ENCODE results near the gene FHIT.

FHIT gene

DNA sequence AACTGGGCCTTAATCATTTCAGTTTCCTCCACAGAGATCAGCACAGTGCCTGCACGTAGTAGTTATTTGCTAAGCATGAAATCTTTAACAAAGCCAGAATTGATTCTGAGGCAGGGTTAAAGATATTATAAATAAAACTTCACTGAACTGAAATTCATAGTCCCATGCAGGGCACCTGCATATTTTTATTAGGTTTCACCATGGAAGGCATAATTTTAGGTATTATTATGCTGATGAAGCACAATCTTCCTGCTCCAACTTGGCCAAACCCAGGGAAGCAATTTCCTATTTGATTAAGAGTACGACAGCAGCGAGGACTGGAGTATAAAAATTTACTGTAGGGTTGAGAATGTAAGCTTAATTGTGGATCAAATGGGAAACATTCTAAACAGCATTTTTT, 1131.0 kb downstream of the FHIT start:
- H3K27ac ChIP-seq (ENCODE audit: low read length): no peak overlapping the region
- H3K27me3 ChIP-seq (ENCODE audit: low read depth, low read length): no peaks in the 10 kb centered on the region
- H3K9me3 ChIP-seq (ENCODE audit: control insufficient read depth in 1 of 2, low read length in 2 of 2): no peaks in the 10 kb centered on the region
- H3K4me3 ChIP-seq (ENCODE audit: low read depth in 1 of 2, low read length in 2 of 2): no peak overlapping the region
- no peaks in the 10 kb centered on the region for H3K4me1 ChIP-seq (ENCODE audit: control insufficient read depth in 1 of 2, insufficient read depth in 2 of 2, low read length in 2 of 2)
- H3K36me3 ChIP-seq (ENCODE audit: control insufficient read depth in 1 of 2, insufficient read depth in 2 of 2, low read length in 2 of 2): no peaks in the 10 kb centered on the region

DNA sequence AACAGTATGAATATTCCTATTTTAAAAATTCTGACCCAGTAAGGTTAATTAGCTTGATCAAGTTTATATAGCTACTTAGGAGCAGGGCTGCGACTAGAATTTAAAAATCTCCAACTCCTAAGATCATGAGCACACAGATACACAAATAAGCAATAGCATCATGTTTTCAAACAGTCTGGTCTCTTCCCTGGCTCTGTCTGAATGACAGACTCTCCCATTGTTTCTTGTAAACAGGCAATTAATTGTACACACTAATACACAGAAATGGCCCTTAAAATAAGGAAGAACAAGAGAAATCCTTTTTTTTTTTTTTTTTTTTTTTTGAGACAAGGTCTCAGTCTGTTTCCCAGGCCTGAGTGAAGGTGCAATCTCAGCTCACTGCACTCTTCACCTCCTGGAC, 1137.1 kb downstream of the FHIT start:
- H3K4me1 ChIP-seq (ENCODE audit: control insufficient read depth in 1 of 2, insufficient read depth in 2 of 2, low read length in 2 of 2): no peaks in the 10 kb centered on the region
- H3K36me3 ChIP-seq (ENCODE audit: control insufficient read depth in 1 of 2, insufficient read depth in 2 of 2, low read length in 2 of 2): no peaks in the 10 kb centered on the region
- no peak overlapping the region for H3K4me3 ChIP-seq (ENCODE audit: low read depth in 1 of 2, low read length in 2 of 2)
- no peaks in the 10 kb centered on the region for H3K27me3 ChIP-seq (ENCODE audit: low read depth, low read length)
- no peak overlapping the region for H3K27ac ChIP-seq (ENCODE audit: low read length)
- no peaks in the 10 kb centered on the region for H3K9me3 ChIP-seq (ENCODE audit: control insufficient read depth in 1 of 2, low read length in 2 of 2)

DNA sequence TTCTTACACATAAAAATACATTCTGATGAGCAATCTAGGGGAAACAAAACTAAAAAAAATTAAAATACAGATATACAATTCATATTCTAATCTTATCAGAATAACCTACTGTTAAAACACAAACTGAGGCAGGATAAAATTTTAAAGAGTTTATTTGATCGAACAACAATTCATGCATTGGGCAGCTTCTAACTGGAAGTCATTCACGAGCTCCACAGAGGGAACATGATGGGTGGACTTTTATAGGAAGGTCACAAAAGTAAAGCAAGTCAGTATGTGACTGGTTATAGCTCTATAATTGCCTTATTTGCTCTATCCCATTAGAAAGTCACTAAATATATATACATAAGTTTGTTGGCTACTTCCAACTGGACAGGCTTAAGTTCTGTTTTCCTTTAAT, 1144.0 kb downstream of the FHIT start:
- H3K27me3 ChIP-seq (ENCODE audit: low read depth, low read length): no peaks in the 10 kb centered on the region
- no peak overlapping the region for H3K4me3 ChIP-seq (ENCODE audit: low read depth in 1 of 2, low read length in 2 of 2)
- H3K4me1 ChIP-seq (ENCODE audit: control insufficient read depth in 1 of 2, insufficient read depth in 2 of 2, low read length in 2 of 2): no peaks in the 10 kb centered on the region
- H3K9me3 ChIP-seq (ENCODE audit: control insufficient read depth in 1 of 2, low read length in 2 of 2): no peaks in the 10 kb centered on the region
- no peak overlapping the region for H3K27ac ChIP-seq (ENCODE audit: low read length)
- no peaks in the 10 kb centered on the region for H3K36me3 ChIP-seq (ENCODE audit: control insufficient read depth in 1 of 2, insufficient read depth in 2 of 2, low read length in 2 of 2)

DNA sequence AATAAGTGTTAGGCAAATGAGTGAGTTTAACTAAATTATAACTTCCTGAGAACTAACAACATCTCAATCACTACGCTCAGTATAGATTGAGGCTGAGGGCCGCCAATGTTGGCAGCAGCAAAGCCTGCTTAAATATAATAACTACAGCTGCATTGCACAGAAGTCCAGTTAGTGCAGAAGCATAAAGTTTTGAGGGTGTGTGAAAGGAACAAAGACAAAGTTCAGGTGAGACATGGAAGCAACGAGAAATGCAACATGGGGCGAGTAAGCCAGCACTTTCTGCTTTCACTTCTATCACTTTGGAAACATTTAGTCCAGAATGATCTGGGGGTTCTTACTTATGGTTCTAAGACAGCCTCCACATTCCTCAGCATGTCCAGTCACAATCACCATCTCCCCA, 1149.1 kb downstream of the FHIT start:
- no peaks in the 10 kb centered on the region for H3K36me3 ChIP-seq (ENCODE audit: control insufficient read depth in 1 of 2, insufficient read depth in 2 of 2, low read length in 2 of 2)

DNA sequence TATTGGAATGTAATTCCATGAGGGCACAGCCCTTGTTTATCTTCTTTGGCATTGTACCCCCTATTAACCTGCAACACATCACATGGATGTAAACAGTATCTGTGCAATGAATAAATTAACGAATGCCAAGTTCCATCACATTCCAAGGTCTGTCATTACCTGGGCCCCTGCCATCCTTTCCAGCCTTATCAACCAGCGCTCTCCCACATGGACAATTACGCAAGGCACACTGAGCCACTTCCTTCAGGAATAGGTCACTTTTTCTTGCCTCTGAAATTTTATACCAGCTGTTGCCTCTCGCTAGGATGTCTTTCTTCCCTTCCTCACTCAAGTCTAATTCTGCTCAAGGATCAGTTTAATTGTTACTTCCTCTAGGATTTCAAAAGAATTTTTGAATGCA, 1149.6 kb downstream of the FHIT start:
- no peaks in the 10 kb centered on the region for H3K36me3 ChIP-seq (ENCODE audit: control insufficient read depth in 1 of 2, insufficient read depth in 2 of 2, low read length in 2 of 2)
- H3K27me3 ChIP-seq (ENCODE audit: low read depth, low read length): no peaks in the 10 kb centered on the region
- H3K27ac ChIP-seq (ENCODE audit: low read length): no peak overlapping the region
- no peaks in the 10 kb centered on the region for H3K4me1 ChIP-seq (ENCODE audit: control insufficient read depth in 1 of 2, insufficient read depth in 2 of 2, low read length in 2 of 2)
- H3K9me3 ChIP-seq (ENCODE audit: control insufficient read depth in 1 of 2, low read length in 2 of 2): no peaks in the 10 kb centered on the region
- no peak overlapping the region for H3K4me3 ChIP-seq (ENCODE audit: low read depth in 1 of 2, low read length in 2 of 2)

More for the DNA sequence above, 1149.1 kb downstream of the FHIT start:
- H3K9me3 ChIP-seq (ENCODE audit: control insufficient read depth in 1 of 2, low read length in 2 of 2): no peaks in the 10 kb centered on the region
- H3K27ac ChIP-seq (ENCODE audit: low read length): no peak overlapping the region
- no peaks in the 10 kb centered on the region for H3K27me3 ChIP-seq (ENCODE audit: low read depth, low read length)
- no peaks in the 10 kb centered on the region for H3K4me1 ChIP-seq (ENCODE audit: control insufficient read depth in 1 of 2, insufficient read depth in 2 of 2, low read length in 2 of 2)
- no peak overlapping the region for H3K4me3 ChIP-seq (ENCODE audit: low read depth in 1 of 2, low read length in 2 of 2)

DNA sequence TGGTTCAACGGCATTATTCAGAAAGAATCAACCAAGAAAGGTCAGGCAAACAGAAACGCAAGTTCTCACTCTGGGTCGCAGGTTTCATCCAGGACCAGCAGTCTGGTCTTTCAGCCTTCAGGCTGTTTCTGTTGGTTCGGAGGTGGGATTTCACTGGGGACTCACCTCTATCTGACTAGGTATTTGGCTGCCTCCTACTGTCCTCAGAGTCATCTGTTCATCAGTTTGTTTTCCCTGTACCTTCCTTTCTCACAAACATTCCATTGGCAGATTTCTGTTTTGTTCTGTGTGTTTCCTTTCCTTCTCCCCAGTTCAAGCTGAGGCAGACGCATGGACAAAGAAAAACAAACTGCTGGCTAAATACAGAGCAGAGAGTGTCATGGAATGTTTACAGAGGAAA, 1154.8 kb downstream of the FHIT start:
- no peak overlapping the region for H3K4me3 ChIP-seq (ENCODE audit: low read depth in 1 of 2, low read length in 2 of 2)
- H3K27me3 ChIP-seq (ENCODE audit: low read depth, low read length): no peaks in the 10 kb centered on the region
- H3K27ac ChIP-seq (ENCODE audit: low read length): no peak overlapping the region
- peaks cover 0 to 7% of the 10 kb centered on the region in 2 donors for H3K9me3 ChIP-seq (ENCODE audit: control insufficient read depth in 1 of 2, low read length in 2 of 2)
- H3K36me3 ChIP-seq (ENCODE audit: control insufficient read depth in 1 of 2, insufficient read depth in 2 of 2, low read length in 2 of 2): no peaks in the 10 kb centered on the region
- no peaks in the 10 kb centered on the region for H3K4me1 ChIP-seq (ENCODE audit: control insufficient read depth in 1 of 2, insufficient read depth in 2 of 2, low read length in 2 of 2)

DNA sequence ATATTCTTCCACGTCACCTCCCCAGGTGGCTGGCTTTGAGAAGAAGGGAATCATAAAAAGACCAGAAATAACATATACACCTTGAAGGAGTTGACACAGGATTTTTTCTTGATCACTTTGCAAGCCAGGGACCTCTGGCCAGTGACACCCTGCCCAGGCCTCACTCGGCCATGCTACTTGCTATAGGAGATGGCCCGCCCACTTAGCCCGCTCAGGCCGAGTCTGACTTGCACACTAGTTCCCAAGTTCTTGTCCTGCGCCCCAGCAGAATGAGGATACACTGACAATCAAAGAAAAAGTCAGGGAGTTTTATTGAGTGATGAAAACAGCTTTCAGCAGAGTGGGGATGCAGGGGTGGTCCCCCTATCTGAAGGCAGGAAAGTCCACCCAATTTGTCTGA, 1155.3 kb downstream of the FHIT start:
- no peaks in the 10 kb centered on the region for H3K36me3 ChIP-seq (ENCODE audit: control insufficient read depth in 1 of 2, insufficient read depth in 2 of 2, low read length in 2 of 2)
- H3K4me1 ChIP-seq (ENCODE audit: control insufficient read depth in 1 of 2, insufficient read depth in 2 of 2, low read length in 2 of 2): no peaks in the 10 kb centered on the region
- no peaks in the 10 kb centered on the region for H3K27me3 ChIP-seq (ENCODE audit: low read depth, low read length)
- H3K4me3 ChIP-seq (ENCODE audit: low read depth in 1 of 2, low read length in 2 of 2): no peak overlapping the region
- peaks cover 0 to 7% of the 10 kb centered on the region in 2 donors for H3K9me3 ChIP-seq (ENCODE audit: control insufficient read depth in 1 of 2, low read length in 2 of 2)
- no peak overlapping the region for H3K27ac ChIP-seq (ENCODE audit: low read length)

DNA sequence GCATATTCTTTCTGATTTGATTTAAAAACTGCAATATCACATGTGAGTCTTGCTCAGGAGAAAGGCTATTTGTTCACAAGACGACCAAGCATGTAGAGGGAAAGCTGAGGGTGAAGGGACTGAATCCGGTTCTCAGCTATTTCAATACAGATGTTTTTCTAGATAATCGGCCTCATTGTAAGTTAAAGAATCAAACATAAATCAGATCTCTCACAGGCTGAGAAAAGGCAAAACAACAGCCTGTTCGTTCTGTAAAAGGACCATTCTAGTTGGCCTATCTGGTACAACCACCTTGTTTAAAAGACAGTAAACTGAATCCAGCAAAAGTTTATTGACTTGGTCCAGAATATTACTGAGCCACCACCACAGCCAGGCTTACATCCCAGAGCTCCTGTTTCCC, 1155.7 kb downstream of the FHIT start:
- no peak overlapping the region for H3K27ac ChIP-seq (ENCODE audit: low read length)
- no peaks in the 10 kb centered on the region for H3K4me1 ChIP-seq (ENCODE audit: control insufficient read depth in 1 of 2, insufficient read depth in 2 of 2, low read length in 2 of 2)
- H3K27me3 ChIP-seq (ENCODE audit: low read depth, low read length): no peaks in the 10 kb centered on the region
- H3K36me3 ChIP-seq (ENCODE audit: control insufficient read depth in 1 of 2, insufficient read depth in 2 of 2, low read length in 2 of 2): no peaks in the 10 kb centered on the region
- H3K4me3 ChIP-seq (ENCODE audit: low read depth in 1 of 2, low read length in 2 of 2): no peak overlapping the region
- H3K9me3 ChIP-seq (ENCODE audit: control insufficient read depth in 1 of 2, low read length in 2 of 2): peaks cover 0 to 7% of the 10 kb centered on the region in 2 donors

DNA sequence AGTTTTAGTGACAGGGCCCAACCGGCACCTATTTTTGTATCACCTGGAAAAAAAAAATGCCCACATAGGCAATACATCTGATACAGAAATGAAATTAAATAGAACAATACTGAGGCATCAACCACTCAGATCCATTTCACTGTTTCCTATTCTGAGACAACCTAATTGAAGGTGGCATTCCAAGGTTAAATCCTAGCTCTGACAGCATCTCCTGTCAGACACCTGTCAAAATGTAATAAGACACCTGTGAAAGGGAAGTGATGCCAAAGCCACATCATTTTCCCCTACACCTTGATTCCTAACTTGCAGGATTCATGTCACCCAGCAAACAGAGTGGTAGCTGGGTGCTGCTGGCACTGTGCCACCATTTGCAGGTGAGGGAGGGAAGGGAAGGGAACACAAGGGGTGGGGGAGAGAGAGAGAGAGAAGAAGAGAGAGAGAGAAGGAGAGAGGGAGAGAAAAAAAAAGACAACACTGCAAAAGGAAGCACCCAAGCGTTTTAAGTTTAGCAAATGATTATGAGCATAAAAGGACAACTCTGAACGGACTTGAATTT, 1156.8 kb downstream of the FHIT start:
- Histone ChIP-seq H3K4me3 (ENCODE audit: low read depth in 1 of 2, low read length in 2 of 2) (no peak overlapping the region), H3K27me3 (ENCODE audit: low read depth, low read length) (no peaks in the 10 kb centered on the region), H3K36me3 (ENCODE audit: control insufficient read depth in 1 of 2, insufficient read depth in 2 of 2, low read length in 2 of 2) (no peaks in the 10 kb centered on the region), H3K9me3 (ENCODE audit: control insufficient read depth in 1 of 2, low read length in 2 of 2) (peaks cover 0 to 7% of the 10 kb centered on the region in 2 donors), H3K4me1 (ENCODE audit: control insufficient read depth in 1 of 2, insufficient read depth in 2 of 2, low read length in 2 of 2) (no peaks in the 10 kb centered on the region), H3K27ac (ENCODE audit: low read length) (no peak overlapping the region)

DNA sequence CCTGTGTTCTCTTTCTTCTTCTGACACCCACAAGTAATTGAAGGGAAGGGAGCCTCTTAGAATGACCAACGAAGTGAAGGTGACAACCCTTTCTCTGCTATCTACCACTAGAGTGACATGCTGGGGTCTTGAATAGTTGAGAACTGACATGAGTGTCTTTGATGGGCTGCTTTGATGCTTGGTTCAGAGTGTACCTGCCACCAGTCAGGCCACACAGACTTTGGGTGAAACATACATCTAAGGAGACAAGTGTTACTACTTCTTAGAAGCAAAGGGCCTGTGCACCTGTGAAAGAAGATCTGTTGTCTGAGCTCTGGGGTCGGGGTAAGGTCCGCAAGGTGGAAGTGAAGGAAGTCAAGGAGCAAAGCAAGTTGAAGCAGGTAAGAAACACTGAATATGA, 1160.7 kb downstream of the FHIT start:
- H3K4me1 ChIP-seq (ENCODE audit: control insufficient read depth in 1 of 2, insufficient read depth in 2 of 2, low read length in 2 of 2): no peaks in the 10 kb centered on the region
- no peak overlapping the region for H3K27ac ChIP-seq (ENCODE audit: low read length)
- no peak overlapping the region for H3K4me3 ChIP-seq (ENCODE audit: low read depth in 1 of 2, low read length in 2 of 2)
- H3K9me3 ChIP-seq (ENCODE audit: control insufficient read depth in 1 of 2, low read length in 2 of 2): peaks cover 0 to 7% of the 10 kb centered on the region in 2 donors
- H3K36me3 ChIP-seq (ENCODE audit: control insufficient read depth in 1 of 2, insufficient read depth in 2 of 2, low read length in 2 of 2): no peaks in the 10 kb centered on the region
- H3K27me3 ChIP-seq (ENCODE audit: low read depth, low read length): no peaks in the 10 kb centered on the region

DNA sequence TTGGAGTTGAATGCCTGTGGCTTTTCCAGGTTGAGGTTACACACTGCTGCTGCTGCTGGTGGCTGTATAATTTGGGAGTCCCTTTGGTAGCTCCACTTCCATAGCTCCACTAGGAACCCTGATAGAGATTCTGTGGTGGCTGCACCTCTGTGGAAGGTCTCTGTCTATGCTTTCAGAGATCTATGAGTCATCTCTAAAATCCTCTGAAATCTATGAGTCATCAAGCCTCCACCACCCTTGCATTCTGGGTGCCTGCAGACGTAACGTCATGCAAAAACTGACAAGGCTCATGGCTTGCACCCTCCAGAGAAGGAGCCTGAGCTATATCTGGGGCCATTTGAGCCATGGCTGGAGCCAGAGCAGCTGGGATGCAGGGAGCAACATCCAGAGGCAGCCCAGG, 1164.4 kb downstream of the FHIT start:
- Histone ChIP-seq H3K27ac (ENCODE audit: low read length) (no peak overlapping the region), H3K9me3 (ENCODE audit: control insufficient read depth in 1 of 2, low read length in 2 of 2) (no peaks in the 10 kb centered on the region), H3K4me3 (ENCODE audit: low read depth in 1 of 2, low read length in 2 of 2) (no peak overlapping the region), H3K4me1 (ENCODE audit: control insufficient read depth in 1 of 2, insufficient read depth in 2 of 2, low read length in 2 of 2) (no peaks in the 10 kb centered on the region), H3K27me3 (ENCODE audit: low read depth, low read length) (no peaks in the 10 kb centered on the region), H3K36me3 (ENCODE audit: control insufficient read depth in 1 of 2, insufficient read depth in 2 of 2, low read length in 2 of 2) (no peaks in the 10 kb centered on the region)

DNA sequence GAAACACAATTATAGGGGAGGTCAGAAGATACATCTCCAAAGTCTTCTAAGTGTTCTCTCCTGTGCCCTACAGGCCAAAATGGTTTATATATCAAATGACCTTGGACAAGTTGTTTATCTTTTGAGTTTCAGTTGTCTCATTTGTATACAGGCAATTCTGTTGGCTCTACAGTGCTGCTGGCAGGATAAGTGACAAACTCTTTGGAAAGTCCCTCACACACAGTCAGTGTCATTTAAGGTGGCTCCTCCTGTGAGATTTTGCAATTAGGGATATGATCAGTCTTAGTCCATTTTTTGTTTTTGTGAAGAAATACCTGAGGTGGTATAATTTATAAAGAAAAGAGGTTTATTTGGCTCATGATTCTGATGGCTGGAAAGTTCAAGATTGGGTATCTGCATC, 1165.6 kb downstream of the FHIT start:
- H3K36me3 ChIP-seq (ENCODE audit: control insufficient read depth in 1 of 2, insufficient read depth in 2 of 2, low read length in 2 of 2): no peaks in the 10 kb centered on the region
- H3K27me3 ChIP-seq (ENCODE audit: low read depth, low read length): no peaks in the 10 kb centered on the region
- H3K9me3 ChIP-seq (ENCODE audit: control insufficient read depth in 1 of 2, low read length in 2 of 2): no peaks in the 10 kb centered on the region
- no peaks in the 10 kb centered on the region for H3K4me1 ChIP-seq (ENCODE audit: control insufficient read depth in 1 of 2, insufficient read depth in 2 of 2, low read length in 2 of 2)
- H3K4me3 ChIP-seq (ENCODE audit: low read depth in 1 of 2, low read length in 2 of 2): no peak overlapping the region
- H3K27ac ChIP-seq (ENCODE audit: low read length): no peak overlapping the region
